GM18511 (cell line): ENCODE measurements around the gene HK3.

ENCODE experiments used
- ATAC-seq: cut with Tn5 transposase; IDR thresholded peaks from one replicate; pipeline ENCODE4 v1.9.1; 2021; ENCODE audit warnings: mild to moderate bottlenecking, moderate library complexity; ENCODE audit not compliant: unreplicated experiment

The HK3 gene

DNA sequence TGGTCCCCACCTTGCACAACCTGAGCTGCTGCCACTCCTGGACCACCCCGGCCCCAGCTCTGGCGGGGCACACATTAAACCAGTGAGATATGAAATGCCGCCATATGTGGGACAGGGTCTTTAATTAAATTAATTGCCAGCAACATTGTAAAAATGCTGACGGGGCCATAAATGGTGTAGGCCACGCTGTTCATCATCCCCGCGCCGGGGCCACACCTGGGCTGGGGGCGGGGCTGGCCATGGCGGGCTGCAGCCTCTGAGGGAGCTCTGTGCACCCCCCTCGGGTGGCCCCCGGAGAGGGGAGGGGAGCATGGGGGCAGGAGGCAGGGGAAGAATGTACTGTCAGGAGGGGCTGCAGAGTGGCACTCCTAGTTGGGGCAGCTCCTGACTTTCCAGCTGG, 47.8 kb downstream of the HK3 start:
- ATAC-seq, result no peak

DNA sequence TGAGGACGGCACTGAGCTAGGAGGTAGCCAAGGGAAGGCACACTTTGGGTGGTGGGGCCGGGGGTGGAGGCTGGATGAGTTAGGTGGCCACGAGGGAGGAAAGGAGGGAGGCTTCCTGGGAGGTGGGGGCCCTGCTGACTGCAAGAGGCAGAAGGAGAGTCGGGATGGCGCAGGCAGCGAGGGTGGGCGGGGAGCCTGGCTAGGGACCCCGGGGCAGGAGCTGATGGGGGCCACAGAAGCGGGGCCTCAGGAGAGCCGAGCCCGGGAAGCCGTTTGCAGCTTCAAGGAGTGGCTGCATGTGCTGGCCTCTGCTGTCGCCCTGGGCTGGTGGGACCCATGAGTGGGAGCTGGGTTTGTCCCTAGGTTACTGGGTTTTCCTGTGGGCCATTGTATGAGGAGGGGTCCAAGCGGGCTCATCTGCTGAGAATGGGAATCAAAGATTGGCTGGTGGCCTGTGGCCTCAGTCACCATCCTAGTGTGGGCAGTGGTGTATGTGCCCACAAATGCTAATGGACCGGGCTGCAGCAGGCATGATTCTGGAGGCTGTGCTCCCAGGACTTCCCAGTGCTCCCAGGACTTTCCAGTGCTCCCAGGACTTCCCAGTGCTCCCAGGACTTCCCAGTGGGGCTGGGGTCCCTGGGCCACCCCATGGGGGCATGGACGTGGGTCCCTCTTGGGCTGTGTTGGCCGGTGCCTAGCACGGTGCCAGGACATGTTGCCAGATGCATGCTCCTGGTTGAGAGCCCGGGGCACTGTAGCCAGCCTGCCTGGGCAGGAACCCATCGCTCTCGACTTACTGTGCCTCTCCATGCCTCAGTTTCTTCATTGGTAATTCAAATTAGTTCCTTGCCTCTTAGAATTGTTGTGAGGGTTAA, 48.5 kb downstream of the HK3 start:
- no peak for ATAC-seq

DNA sequence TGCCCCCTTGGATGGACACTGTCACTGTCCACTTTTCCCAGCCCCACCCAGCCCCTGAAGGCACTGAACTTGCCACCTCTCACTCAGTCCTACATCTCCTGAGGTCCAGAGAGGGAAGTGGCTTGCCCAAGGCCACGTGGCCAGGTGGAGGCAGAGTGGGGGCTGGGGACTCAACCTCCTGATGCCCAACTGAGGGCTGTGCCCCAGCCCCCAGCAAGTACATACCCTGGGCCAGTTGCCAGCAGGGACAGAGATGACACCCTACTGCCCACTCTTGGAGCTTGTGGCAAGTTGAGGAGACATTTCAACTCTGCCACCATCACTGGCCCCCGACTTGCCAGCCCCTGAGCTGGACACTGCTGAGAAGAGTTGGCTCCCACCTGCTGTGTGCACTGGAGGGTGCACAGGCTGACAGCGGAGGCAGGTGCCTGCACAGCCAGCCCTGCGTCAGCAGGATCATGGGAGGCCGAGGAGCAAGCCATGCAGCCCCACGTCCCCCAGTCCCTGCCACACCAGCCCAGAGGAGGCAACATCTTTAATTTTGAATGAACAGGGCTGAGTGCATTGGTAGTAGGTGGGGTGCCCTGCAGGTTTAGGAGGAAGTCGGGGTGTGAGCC, 49.4 kb downstream of the HK3 start:
- no peak for ATAC-seq

DNA sequence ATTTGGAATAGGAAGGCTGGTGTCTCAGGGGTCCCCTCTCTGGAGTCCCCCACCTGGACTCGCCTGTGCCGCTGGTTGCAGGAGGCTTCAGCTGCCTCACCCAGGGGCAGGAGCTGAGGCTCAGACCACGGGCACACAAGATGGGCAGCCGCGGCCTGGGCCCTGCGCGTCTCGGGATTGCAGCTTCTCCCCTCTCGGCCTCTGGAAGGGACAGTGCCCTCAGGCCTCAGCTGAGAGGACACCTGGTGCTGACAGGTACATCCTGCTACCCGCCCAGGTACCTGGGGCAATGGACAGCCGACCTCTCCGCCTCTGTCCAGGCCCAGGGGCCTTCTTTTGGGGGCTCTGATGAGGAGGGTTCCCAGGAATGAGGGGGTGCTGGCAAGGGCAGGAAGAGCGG, 50.5 kb downstream of the HK3 start:
- ATAC-seq, result no peak

DNA sequence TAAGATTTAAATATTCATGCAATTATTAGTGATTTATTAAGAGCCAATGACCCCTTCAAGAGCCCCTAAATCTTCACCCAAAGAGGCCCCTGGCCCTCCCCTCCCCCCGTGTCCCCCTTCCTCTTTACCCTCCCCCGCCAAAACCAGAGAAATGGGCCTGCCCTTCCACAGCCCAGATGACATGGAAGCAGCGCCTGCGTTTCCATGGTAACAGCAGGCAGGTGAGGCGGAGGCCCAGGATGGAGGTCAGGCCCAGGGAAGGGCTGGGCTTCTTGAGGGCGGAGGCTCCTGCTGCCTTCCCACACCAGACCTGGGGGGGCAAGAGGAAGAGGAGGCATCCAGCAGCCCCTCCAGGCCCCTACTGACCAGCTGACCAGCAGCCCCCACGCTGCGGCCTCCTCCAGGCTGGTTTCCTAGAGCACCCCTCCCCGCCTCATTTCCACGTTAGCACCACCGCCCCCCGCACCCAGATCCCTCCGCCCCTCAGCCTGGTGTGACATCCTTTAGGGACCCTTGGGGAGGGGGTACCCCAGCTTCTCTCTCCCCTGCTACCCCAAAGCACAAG, 51.3 kb downstream of the HK3 start:
- no peak for ATAC-seq

DNA sequence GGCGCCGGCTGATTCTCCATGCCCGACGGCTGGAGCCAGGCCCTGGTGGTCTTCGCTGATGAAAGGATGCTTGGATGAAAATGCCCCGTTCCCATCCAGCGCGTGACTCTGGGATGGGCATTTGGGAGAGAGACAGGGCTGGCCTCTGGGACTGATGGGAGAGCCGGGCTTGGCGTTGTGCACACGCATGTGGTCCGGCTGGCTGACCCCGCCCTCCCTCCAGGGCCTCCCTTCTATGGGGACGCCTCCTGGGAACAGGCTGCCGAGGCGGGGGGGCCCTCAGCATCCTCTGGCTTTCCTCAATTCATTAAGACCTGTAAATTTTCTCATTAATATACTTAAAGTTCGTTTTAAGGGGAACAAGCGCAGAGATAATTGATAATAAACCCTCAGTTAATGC, 52.0 kb downstream of the HK3 start:
- no peak for ATAC-seq

DNA sequence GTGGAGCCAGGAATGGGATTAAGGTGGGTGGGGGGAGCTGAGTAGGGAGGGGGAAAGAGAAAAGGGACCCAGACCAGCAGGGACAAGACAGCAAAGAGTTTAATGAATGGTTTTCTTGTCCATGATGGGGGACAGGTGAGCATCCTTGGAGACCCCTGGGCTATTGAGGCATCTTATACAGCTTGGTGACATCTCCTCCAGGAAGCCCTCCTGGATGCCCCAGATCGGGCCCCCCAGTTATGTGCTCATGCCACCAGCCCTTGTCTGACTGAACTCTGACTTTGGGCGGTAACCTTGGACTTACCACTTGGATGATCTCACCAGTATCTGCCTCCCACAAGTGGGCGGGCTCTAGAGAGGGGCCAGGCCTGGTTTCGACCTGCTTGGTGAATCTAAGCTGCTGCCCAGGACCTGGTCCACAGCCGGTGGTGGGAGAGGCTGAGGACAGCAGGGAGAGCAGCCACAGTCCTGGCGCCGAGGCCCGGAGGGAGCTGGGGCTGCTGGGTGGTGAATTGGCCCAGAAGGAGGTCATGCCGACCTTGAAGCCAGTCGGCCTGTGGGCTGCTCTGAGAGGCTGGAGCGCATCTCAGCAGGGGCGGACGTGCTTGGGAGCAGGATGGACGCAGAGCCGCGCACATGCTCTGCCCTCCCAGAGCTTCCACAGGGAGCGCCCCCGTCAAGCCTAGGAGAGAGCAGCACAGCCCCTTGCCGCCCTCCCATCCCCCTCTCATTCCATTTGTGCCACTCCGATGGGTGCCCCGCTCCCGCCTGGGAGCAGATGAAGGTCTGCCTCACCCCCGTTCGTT, 52.6 kb downstream of the HK3 start:
- no peak for ATAC-seq

DNA sequence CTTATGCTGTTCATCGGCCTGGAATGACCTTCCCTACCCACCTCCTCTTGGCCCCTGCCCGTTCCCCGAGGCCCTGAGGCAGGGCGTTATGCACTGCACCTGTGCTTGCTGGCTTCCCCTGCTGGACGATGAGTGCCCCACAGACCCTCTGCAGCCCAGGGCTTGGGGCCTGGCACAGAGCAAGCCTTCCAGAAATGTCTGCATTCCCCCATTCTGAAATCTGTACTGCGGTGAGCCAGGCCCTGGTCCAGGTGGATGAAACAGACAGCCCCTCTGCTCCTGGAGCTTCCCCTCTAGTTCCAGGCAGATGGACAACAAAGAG, 53.8 kb downstream of the HK3 start:
- no peak for ATAC-seq

DNA sequence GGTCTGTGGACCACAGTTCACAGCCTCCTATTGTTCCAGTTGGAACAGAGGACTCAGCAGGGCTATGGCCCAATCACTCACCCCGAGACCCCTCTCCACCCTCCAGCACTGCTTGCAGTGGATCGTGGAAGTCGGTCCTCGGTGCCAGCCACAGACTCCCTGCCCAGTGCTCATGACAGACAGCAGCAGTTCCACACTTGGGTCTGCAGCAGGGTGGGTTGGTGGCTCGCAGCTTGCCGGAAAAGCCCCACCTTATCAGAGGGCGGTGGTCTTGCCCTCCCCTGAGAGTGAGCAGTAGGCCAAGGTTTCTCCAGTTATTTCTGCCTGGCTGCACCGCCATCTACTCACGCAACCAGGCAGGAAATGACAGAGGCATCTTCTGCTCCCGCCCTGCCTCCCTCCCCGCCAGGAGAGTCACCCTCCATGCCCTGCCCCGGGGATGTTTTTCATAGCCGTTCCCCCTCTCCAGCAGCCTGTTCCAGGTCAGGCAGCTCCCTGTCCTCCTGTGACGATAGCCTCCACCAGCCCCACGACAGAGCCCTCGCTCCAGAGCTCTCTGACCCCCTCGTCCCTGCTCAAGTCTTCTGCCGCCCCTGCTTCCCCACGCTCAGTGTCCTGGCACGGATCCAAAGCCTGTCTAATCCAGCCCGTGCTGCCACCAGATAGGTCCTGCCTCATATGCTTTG, 54.3 kb downstream of the HK3 start:
- ATAC-seq, result no peak

DNA sequence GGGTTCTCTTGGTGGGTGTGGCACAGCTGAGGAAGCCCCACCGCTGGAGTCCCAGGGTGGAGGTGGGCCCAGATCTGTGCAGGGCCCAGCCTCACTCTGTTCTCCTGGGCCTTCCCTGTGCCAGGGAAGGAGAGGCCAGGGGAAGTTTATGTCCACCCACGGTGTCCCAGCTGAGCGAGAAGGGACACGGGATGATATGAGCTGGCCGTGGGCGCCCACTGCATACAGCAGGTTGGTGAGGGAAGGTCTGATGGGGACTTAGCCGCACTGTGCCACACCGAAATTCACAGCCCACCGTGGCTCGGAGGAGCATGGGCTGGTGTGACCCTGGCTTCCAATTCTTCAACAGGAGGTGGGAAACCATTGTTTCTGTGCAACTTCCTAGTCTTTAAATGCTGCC, 54.9 kb downstream of the HK3 start:
- no peak for ATAC-seq

DNA sequence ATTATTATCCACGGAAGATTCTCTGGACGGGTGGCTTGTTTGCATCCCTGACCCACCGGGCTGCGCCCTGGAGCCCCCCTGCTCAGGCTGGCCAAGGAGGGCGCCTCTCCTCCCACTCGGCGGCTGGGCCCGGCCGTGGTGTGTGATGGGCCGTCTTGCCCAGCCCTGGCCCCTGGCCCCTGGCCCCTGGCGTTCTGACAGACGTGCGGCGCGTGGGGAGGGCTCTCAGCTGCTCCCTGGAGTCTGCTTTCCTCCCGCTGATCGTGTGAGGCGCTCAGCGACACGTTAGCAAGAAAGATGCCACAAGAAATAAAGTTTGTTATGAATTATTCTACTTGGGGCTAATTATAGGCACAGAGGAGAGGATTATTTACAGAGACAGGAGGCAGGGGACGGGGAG, 55.5 kb downstream of the HK3 start:
- ATAC-seq, result no peak

DNA sequence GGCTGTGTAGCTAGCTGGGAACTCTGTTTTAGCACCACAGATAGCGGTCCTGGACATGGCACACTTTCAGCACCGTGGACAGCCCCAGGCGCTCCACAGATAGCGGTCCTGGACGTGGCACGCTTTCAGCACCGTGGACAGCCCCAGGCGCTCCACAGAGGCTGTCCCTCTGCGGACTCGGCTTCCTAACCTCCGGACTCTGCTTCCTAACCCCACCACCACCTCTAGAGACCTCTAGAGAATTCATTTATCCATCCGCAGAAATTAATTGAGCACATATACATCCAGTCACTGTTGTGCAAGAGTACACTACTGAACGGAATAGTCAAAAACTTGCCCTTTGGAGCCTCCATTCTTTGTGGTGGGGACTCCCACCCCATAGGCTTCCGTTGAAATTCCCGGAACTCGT, 61.4 kb downstream of the HK3 start:
- ATAC-seq, result no peak

DNA sequence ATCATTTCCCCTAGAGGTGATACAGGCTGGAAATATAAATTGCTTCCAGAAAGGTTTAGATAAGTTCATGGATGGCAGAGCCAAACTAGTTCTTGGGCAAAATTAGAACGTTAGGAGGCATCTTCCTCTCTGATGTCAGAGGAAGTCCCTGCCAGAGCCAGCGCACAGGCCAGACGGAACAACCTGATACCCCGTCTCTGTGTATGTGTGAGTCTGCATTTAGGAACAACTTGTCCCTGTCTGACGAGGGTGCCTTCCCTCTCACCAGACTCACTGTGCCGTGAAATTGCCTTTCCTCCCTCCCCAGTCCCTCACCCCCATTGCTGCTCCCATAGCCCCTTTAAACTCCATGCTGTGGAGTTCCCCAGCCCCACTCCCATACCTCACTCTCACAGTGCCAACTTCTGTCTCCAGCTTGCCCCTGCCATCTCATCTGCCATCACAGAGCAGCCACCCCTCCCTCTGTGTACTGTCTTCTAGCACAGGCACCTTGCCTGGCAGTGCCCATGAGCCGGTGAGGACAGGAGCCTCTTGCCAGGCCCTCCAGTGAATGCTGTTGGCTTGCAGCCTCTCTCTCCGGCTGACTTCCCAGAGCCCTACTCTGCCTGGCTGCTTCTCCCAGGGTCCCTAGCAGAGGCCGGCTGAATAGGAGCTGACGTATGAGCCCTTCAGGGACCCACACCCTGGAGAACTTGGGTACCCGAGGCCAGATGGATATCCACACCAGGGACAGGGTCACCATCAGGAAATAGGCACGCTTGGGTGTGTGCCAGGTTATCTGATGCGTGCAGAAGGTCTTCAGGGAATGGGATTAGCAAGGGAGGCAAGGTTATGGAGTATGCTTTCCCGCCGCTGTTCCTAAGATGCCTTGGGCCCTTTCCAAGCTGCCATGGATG, 62.1 kb downstream of the HK3 start:
- ATAC-seq, result no peak

DNA sequence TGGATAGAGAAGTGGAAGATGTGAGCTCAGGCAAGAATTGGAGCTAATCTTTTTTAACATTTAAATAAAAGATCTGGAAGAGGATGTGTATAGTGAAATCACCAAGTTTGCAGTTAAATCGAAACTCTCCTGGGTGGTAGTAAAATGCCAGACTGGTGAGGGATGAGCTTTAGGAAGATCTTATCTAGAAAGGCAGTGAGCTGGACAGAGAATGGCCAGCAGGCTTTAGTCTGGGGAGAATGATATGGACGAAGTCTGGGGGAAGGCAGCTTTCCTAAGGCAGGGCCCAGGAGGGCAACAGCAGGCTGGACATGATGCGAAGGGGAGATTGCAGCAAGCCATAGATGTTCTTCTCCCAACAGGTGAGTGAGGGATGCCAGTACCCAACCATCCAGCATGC, 63.2 kb downstream of the HK3 start:
- ATAC-seq, result no peak

DNA sequence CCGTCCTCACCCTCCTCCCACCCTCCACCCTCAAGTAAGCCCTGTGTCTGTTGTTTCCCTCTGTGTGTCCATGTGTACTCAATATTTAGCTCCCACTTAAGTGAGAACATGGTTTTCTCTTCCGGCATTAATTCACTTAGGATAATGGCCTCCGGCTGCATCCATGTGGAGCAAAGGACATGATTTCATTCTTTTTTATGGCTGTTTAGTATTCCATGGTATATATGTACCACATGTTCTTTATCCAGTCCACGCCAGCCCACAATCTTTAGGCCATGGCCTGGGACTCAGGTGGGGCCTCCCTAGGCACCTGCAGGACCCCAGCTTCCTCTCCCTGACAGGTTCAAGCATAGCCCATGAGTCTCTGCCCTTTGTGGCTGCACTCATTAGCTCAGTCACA, 65.9 kb downstream of the HK3 start:
- no peak for ATAC-seq

DNA sequence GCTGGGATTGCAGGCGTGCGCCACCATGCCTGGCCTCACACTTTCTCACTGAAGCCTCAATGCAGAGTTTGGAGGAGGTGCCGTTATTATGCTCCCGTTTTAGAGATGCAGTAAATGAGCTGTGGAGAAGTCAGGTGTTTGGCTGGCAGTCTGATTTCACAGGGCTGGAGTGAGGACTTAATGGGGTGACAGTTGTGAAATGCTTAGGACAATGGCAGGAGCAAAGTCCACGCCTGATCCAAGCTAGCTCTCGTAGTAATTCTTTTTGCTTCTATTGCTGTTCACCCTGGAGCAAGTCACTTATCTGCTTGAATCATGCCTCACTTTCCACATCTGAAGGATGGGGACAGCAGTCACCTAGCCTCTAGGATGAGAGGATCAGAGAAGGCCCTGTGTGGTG, 67.0 kb downstream of the HK3 start:
- no peak for ATAC-seq

DNA sequence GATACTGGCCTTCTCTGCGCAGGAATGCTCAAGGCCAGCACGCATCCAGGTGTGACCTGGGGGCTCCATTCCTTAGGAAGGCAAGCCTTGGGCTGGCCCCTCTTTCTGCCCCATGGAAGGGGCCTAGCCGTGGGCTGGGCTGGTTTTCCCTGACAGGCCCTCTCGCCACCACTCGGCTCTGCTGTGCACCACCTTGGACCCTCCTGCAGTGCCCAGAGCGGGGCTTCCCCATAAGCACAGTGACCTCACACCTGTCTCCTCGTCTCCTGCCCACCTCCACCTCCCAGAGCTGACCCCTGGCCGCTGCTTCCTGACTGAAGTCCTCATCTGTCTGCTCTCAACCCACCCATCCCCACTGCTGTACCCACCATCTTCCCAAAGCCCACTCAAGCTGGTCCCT, 67.7 kb downstream of the HK3 start:
- ATAC-seq, result no peak

DNA sequence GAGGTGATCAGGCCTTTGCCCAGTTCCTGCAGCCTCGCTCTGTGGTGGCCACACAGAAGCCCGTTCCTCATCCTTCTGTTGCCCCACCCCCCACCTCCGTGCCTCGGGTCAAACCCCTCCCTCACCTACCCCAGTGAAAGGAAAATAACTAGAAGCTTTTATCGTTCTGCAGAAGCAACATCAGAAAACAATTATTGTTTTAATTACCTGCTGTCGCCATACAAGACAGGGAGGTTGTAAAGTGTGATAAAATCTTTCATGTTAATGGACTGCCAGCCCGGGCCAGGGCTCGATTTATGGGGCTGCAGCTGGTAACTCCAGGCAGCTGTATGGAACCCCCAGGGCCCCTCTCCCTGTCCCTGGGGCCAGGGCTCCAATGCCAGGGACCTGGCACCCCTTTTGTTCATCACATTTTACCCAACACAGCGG, 68.1 kb downstream of the HK3 start:
- no peak for ATAC-seq
